Mesenchymal stem cell (in vitro differentiated cells and primary cell): ENCODE data around the gene SYNRG. TPM values are rescaled to one million over a fixed set of nuclear protein-coding genes. Genes with fewer than 3 reads are reported as not detected.

Experiments
- DNase-seq: peaks from one replicate; pipeline ENCODE4 v3.0.0-alpha.2; 2013
- H2AFZ ChIP-seq: one replicate; pipeline ENCODE4 v1.6.1; 2013; ENCODE audit warnings: low read depth, mild to moderate bottlenecking, control low read depth, inconsistent platforms, low read length, moderate library complexity
- H2AK5ac ChIP-seq: 2 replicates; pipeline ENCODE4 v1.6.1; 2013; ENCODE audit warnings: low read length, moderate library complexity, mild to moderate bottlenecking, inconsistent platforms; ENCODE audit not compliant: severe bottlenecking
- H2BK120ac ChIP-seq: one replicate; pipeline ENCODE4 v1.6.1; 2013; ENCODE audit warnings: low read depth, mild to moderate bottlenecking, inconsistent platforms, low read length, moderate library complexity
- H2BK12ac ChIP-seq, 2 experiments: one replicate each; pipeline ENCODE4 v1.6.1; 2013; ENCODE audit warnings: inconsistent platforms in 2 of 2, low read length in 2 of 2, mild to moderate bottlenecking in 2 of 2, moderate library complexity in 2 of 2, control low read depth in 1 of 2
- H2BK15ac ChIP-seq: one replicate; pipeline ENCODE4 v1.6.1; 2013; ENCODE audit warnings: mild to moderate bottlenecking, low read depth, inconsistent platforms; ENCODE audit not compliant: poor library complexity, severe bottlenecking
- H2BK5ac ChIP-seq: 2 replicates; pipeline ENCODE4 v1.6.1; 2013; ENCODE audit warnings: low read depth, mild to moderate bottlenecking, low read length, control low read depth, inconsistent platforms; ENCODE audit not compliant: poor library complexity, severe bottlenecking
- H3K14ac ChIP-seq, 2 experiments: one replicate each; pipeline ENCODE4 v1.6.1; 2013; ENCODE audit warnings: inconsistent platforms in 2 of 2, low read length in 2 of 2, control low read depth in 1 of 2, mild to moderate bottlenecking in 1 of 2, moderate library complexity in 1 of 2
- H3K18ac ChIP-seq, 2 experiments: one replicate each; pipeline ENCODE4 v1.6.1; 2013; ENCODE audit warnings: inconsistent platforms in 2 of 2, low read length in 2 of 2, control low read depth in 1 of 2, low read depth in 1 of 2, mild to moderate bottlenecking in 1 of 2
- H3K23ac ChIP-seq, 2 experiments: one replicate each; pipeline ENCODE4 v1.6.1; 2013; ENCODE audit warnings: inconsistent platforms in 2 of 2, low read length in 2 of 2, mild to moderate bottlenecking in 2 of 2, moderate library complexity in 2 of 2, control low read depth in 1 of 2
- H3K27ac ChIP-seq: 2 replicates; pipeline ENCODE4 v1.5.1; 2013; ENCODE audit warnings: mild to moderate bottlenecking, moderate library complexity, low read length, control low read depth, inconsistent platforms; ENCODE audit not compliant: poor library complexity, severe bottlenecking
- H3K27me3 ChIP-seq, 2 experiments: 2 replicates each; pipeline versions ENCODE4 v1.6.1 to v1.7.0; 2013; ENCODE audit warnings: low read length in 2 of 2, mild to moderate bottlenecking in 2 of 2, moderate library complexity in 2 of 2, control low read depth in 1 of 2, inconsistent platforms in 1 of 2; ENCODE audit not compliant: control insufficient read depth in 1 of 2, insufficient read depth in 1 of 2
- H3K36me3 ChIP-seq, 2 experiments: 2 replicates each; pipeline versions ENCODE4 v1.6.1 to v1.7.0; 2013; ENCODE audit warnings: low read length in 2 of 2, control low read depth in 1 of 2, inconsistent platforms in 1 of 2, low read depth in 1 of 2, mild to moderate bottlenecking in 1 of 2; ENCODE audit not compliant: insufficient read depth in 2 of 2, control insufficient read depth in 1 of 2
- H3K4ac ChIP-seq, 2 experiments: one replicate each; pipeline ENCODE4 v1.6.1; 2013; ENCODE audit warnings: inconsistent platforms in 2 of 2, low read length in 2 of 2, mild to moderate bottlenecking in 2 of 2, moderate library complexity in 2 of 2, control low read depth in 1 of 2, low read depth in 1 of 2
- H3K4me1 ChIP-seq: 2 replicates; pipeline ENCODE4 v1.6.1; 2013; ENCODE audit warnings: low read depth, low read length, control low read depth; ENCODE audit not compliant: control insufficient read depth, insufficient read depth
- H3K4me2 ChIP-seq: 2 replicates; pipeline ENCODE4 v1.6.1; 2013; ENCODE audit warnings: low read length, mild to moderate bottlenecking, inconsistent platforms; ENCODE audit not compliant: poor library complexity, severe bottlenecking
- H3K4me3 ChIP-seq, 2 experiments: 2 replicates each; pipeline versions ENCODE4 v1.5.1 to v1.7.0; 2013; ENCODE audit warnings: low read length in 2 of 2, mild to moderate bottlenecking in 2 of 2, control low read depth in 1 of 2, low read depth in 1 of 2; ENCODE audit not compliant: insufficient read depth in 1 of 2
- H3K79me1 ChIP-seq: replicated peaks from 2 replicates; pipeline ENCODE4 v1.6.1; 2013; ENCODE audit warnings: mild to moderate bottlenecking, control low read depth, low read length, inconsistent platforms; ENCODE audit not compliant: poor library complexity, severe bottlenecking
- H3K9ac ChIP-seq: 2 replicates; pipeline ENCODE4 v1.7.0; 2013; ENCODE audit warnings: mild to moderate bottlenecking, low read length, moderate library complexity
- H3K9me3 ChIP-seq: 2 replicates; pipeline ENCODE4 v1.7.0; 2013; ENCODE audit warnings: mild to moderate bottlenecking, low read length; ENCODE audit not compliant: control insufficient read depth
- H4K8ac ChIP-seq: one replicate; pipeline ENCODE4 v1.6.1; 2013; ENCODE audit warnings: inconsistent platforms, mild to moderate bottlenecking, low read length, moderate library complexity
- H4K91ac ChIP-seq: one replicate; pipeline ENCODE4 v1.6.1; 2013; ENCODE audit warnings: mild to moderate bottlenecking, low read length, inconsistent platforms
- WGBS: methylation state at CpG from one replicate; pipeline ENCODE4 v1.1.7; 2013; ENCODE audit warnings: mixed read lengths; 5-methylcytosine and 5-hydroxymethylcytosine counted together
- polyA plus RNA-seq, 2 experiments: library from polyadenylated mRNA; stranded (reverse); fragments of 200-250 nt; gene quantifications; one replicate each; pipeline ENCODE4 v1.2.3, GENCODE V29; 2013

The SYNRG gene, protein sequence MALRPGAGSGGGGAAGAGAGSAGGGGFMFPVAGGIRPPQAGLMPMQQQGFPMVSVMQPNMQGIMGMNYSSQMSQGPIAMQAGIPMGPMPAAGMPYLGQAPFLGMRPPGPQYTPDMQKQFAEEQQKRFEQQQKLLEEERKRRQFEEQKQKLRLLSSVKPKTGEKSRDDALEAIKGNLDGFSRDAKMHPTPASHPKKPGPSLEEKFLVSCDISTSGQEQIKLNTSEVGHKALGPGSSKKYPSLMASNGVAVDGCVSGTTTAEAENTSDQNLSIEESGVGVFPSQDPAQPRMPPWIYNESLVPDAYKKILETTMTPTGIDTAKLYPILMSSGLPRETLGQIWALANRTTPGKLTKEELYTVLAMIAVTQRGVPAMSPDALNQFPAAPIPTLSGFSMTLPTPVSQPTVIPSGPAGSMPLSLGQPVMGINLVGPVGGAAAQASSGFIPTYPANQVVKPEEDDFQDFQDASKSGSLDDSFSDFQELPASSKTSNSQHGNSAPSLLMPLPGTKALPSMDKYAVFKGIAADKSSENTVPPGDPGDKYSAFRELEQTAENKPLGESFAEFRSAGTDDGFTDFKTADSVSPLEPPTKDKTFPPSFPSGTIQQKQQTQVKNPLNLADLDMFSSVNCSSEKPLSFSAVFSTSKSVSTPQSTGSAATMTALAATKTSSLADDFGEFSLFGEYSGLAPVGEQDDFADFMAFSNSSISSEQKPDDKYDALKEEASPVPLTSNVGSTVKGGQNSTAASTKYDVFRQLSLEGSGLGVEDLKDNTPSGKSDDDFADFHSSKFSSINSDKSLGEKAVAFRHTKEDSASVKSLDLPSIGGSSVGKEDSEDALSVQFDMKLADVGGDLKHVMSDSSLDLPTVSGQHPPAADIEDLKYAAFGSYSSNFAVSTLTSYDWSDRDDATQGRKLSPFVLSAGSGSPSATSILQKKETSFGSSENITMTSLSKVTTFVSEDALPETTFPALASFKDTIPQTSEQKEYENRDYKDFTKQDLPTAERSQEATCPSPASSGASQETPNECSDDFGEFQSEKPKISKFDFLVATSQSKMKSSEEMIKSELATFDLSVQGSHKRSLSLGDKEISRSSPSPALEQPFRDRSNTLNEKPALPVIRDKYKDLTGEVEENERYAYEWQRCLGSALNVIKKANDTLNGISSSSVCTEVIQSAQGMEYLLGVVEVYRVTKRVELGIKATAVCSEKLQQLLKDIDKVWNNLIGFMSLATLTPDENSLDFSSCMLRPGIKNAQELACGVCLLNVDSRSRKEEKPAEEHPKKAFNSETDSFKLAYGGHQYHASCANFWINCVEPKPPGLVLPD (N-terminal part only)
- 18.9 TPM for polyA plus RNA-seq (2013, experiment 1 of 2)
- 17.9 TPM for polyA plus RNA-seq (2013, experiment 2 of 2)

DNA sequence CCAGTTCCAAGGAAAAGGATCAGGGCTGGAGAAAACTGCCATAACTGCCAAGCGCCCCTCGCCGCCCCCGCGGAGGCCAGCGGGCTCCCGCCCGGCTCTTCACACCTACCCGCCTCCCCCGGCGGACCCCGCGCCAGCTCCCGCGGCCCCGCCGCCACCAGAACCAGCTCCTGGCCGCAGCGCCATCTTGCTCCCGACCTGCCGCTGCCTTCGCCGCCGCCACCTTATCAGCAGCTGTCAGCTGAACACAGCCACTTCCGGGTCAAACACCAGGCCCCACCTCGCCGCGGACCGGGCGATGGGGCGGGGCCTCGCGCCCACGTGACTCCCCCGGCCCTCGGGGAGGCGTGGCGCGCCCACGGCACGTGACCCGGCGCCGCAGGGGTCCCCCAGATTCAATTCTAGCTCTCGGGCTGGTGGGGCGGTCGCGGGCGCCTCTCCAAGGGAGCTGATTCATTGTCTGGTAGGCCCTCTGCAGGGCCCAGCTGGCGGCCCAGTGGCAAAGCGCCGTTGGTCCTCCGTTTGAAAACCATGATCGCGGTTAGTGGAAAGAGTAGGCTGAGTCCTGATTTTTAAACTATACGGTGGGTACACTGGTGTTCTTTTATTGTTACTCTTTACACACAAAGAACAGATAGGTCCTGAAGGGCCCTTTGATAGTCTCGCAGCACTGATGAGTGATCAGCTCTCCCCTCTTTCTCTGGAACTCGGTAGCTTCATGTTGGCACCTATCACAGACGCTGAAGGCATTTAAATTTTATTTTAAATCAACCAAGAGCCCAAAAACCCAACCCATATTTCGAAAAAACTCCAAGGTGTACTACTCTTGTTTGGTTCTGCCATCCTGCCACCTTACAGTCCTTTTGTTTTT is at the start of gene SYNRG:
SYNRG (minus strand) TSS at position 249 of the 871 bp plus-strand sequence; CDS start at position 186, 63 bp downstream.
- peak within 1 kb of the TSS; percentile 96 for H3K9ac ChIP-seq
- H3K9me3 ChIP-seq, result no peaks in the 10 kb centered on the region
- no peaks in the 10 kb centered on the region for H3K27me3 ChIP-seq
- H3K36me3 ChIP-seq, result peaks cover 0 to 25% of the 10 kb centered on the region in 2 experiments
- H4K8ac ChIP-seq, result peak within 1 kb of the TSS; percentile 97
- peak within 1 kb of the TSS; percentile 81 for H3K4me2 ChIP-seq
- H2AK5ac ChIP-seq, result peak within 1 kb of the TSS; percentile 6
- DNase-seq, result peak; percentile 97
- peak within 1 kb of the TSS; percentile 78 to 91 for H3K4me3 ChIP-seq
- peak within 1 kb of the TSS; percentile 95 for H2BK120ac ChIP-seq
- peak within 1 kb of the TSS; percentile 96 for H2BK15ac ChIP-seq
- peak within 1 kb of the TSS; percentile 23 to 82 for H3K14ac ChIP-seq
- peak within 1 kb of the TSS; percentile 8 to 11 for H2BK12ac ChIP-seq
- H3K79me1 ChIP-seq, result peaks cover 3% of the 10 kb centered on the region
- peaks cover 4% of the 10 kb centered on the region for H3K4me1 ChIP-seq
- WGBS, result 4% methylated on average over 53 of the region's 60 CpGs
- peak within 1 kb of the TSS; percentile 98 for H2BK5ac ChIP-seq
- peak within 1 kb of the TSS; percentile 72 to 86 for H3K4ac ChIP-seq
- H3K27ac ChIP-seq, result peak within 1 kb of the TSS; percentile 95
- H2AFZ ChIP-seq, result no peak within 1 kb of the TSS
- peak within 1 kb of the TSS; percentile 70 for H4K91ac ChIP-seq
- peak within 1 kb of the TSS; percentile 93 to 97 for H3K18ac ChIP-seq
- H3K23ac ChIP-seq, result no peak within 1 kb of the TSS

DNA sequence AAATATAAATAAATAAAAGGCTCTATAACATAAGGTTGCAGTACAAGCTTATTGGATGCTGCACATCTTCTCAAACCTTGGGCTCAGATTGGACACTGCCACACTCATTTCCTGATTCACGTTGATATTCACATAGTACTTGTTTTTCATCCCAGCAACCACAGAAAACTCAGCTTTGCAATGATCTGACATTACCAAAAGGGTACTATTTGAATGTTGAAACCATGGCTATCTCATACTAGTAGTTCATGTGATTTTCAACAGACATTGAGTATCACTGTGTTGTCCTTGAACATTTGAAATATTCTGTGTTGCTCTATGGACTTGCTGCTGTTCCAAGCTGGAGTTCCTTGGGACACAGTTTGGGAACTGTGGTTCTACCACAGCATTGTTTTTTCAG is 48.0 kb upstream of the SYNRG start:
- H2AFZ ChIP-seq, result no peak overlapping the region
- H3K14ac ChIP-seq, result no peak overlapping the region
- H3K9ac ChIP-seq, result no peak overlapping the region

DNA sequence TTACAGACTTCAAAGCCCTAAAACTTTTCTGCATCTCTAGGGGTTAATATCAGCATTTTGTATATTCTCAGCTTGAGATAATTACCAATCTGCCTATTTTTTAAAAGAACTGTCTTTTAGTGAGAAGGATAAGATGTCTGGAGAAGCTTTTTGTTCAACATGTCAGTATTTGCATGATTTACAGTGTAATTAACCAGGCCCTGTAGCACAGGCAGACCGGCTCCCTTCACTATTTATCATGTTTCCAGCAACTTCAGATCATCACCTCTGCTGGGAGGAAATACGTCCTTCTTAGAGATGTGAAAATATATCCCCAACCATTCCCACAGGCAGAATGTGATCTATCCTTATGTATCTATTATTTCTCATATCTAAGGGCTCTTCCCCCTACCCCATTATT is 42.6 kb upstream of the SYNRG start:
- Histone ChIP-seq H2AK5ac (no peak overlapping the region), H3K4ac (no peak overlapping the region), H2BK120ac (no peak overlapping the region), H3K27me3 (peaks cover 0 to 12% of the 10 kb centered on the region in 2 experiments), H3K9ac (no peak overlapping the region), H2BK12ac (no peak overlapping the region), H3K9me3 (no peaks in the 10 kb centered on the region), H2AFZ (no peak overlapping the region), H2BK15ac (no peak overlapping the region), H4K8ac (no peak overlapping the region), H3K23ac (no peak overlapping the region), H3K4me3 (no peak overlapping the region), H3K18ac (no peak overlapping the region), H3K36me3 (no peaks in the 10 kb centered on the region), H2BK5ac (no peak overlapping the region), H4K91ac (no peak overlapping the region), H3K4me1 (peaks cover 1% of the 10 kb centered on the region), H3K27ac (no peak overlapping the region), H3K4me2 (no peak overlapping the region), H3K14ac (no peak overlapping the region), H3K79me1 (no peaks in the 10 kb centered on the region)
- DNase-seq, result no peak
- WGBS, result 44% methylated on average over 2 of the region's 2 CpGs

More for the DNA sequence above, 48.0 kb upstream of the SYNRG start:
- H3K36me3 ChIP-seq, result no peaks in the 10 kb centered on the region
- peaks cover 0 to 3% of the 10 kb centered on the region in 2 experiments for H3K27me3 ChIP-seq
- no peak overlapping the region for H2BK120ac ChIP-seq
- no peak overlapping the region for H2BK12ac ChIP-seq
- no peak overlapping the region for H3K4ac ChIP-seq
- no peaks in the 10 kb centered on the region for H3K79me1 ChIP-seq
- H3K4me3 ChIP-seq, result no peak overlapping the region
- no peak overlapping the region for H3K23ac ChIP-seq
- no peak overlapping the region for H3K18ac ChIP-seq
- H2AK5ac ChIP-seq, result no peak overlapping the region
- no peak overlapping the region for H3K4me2 ChIP-seq
- H3K27ac ChIP-seq, result no peak overlapping the region
- H4K8ac ChIP-seq, result no peak overlapping the region
- H2BK15ac ChIP-seq, result no peak overlapping the region
- no peak overlapping the region for H4K91ac ChIP-seq
- 94% methylated on average over 1 of the region's 1 CpG for WGBS
- peaks cover under 1% of the 10 kb centered on the region for H3K4me1 ChIP-seq
- no peak overlapping the region for H2BK5ac ChIP-seq
- no peak for DNase-seq
- H3K9me3 ChIP-seq, result no peaks in the 10 kb centered on the region
